HG03159 (cell line): Measurements from ENCODE around the gene ACTL7A.
"Not testable (repeated sequence)": the region's sequence is repeated elsewhere in the genome, so short reads cannot be mapped to it uniquely, and the experiment has no call there.

ENCODE experiments used
- ATAC-seq: cut with Tn5 transposase; IDR thresholded peaks from one replicate; pipeline ENCODE4 v1.9.1; 2021; ENCODE audit warnings: mild to moderate bottlenecking, moderate library complexity; ENCODE audit not compliant: unreplicated experiment

ACTL7A gene

GRCh38 chr9:108848296-108848695, 13.8 kb upstream of the ACTL7A start:
- not testable (repeated sequence) for ATAC-seq

DNA sequence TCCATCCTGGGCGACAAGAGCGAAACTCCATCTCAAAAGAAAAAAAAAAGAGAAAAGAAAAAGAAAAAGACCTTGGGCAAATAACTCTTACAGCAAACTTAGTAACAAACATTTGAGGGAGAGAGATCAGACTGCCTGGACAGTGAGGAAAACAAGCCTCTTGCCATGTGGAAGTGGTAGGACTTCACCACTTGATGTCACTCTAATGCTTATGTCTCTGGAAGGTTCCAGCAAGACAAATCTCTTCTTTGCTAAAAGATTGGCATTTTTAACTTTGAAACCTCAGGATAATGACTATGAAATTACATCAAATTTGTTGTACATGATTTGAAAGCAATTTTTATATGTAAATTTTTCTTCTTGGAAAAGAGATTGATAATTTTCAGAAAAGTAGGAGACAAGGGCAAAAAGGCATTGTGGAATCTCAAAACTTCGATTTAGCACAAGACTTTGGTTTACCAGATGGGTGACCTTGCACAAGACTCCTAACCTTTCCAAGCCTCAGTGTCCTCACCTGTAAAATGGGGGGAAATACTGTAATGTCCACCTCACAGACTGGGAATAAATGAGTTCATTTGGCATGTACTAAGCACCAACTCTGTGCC, 11.7 kb upstream of the ACTL7A start:
- no peak for ATAC-seq

DNA sequence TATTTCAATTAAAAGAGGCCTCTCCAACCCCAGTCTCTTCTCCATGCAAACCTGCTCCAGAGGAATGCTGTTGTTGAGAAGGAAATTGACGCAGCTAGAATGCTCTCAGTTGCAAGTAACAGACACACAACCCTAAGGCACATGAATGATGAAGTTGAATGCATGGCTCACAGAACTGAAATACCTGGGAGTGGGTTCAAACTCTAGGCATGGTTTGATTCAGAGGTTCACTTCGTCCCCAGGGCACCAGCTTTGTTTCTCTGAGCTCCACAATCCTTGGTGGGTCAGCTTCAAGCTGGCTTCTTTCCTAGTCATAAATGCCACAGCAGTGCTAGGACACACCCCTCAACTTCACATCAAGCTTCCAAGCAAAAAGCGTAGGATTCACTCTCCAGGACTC, 10.9 kb upstream of the ACTL7A start:
- ATAC-seq: no peak

- no peak for ATAC-seq
These were observed 10.0 kb upstream of the ACTL7A start for GRCh38 chr9:108852079-108852478.

DNA sequence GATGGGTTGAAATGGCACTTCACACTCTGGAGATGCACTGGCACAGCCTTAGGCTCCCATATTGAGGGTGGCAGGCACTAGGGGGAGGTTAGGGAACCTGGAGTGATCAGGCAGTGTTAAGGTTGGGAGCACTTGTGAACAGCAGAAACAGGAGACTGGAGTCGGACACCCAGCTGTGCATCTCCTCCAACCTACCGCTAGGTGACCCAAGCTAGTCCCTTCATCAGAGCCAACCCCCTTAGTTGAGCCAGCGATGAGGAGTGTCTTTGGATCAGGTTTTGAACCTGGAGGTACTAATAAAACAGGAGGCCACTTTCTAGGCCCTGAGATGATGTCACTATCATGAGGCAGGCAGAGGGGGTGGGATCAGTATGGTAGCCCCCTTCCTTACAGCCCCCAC, 8.0 kb upstream of the ACTL7A start:
- no peak for ATAC-seq

DNA sequence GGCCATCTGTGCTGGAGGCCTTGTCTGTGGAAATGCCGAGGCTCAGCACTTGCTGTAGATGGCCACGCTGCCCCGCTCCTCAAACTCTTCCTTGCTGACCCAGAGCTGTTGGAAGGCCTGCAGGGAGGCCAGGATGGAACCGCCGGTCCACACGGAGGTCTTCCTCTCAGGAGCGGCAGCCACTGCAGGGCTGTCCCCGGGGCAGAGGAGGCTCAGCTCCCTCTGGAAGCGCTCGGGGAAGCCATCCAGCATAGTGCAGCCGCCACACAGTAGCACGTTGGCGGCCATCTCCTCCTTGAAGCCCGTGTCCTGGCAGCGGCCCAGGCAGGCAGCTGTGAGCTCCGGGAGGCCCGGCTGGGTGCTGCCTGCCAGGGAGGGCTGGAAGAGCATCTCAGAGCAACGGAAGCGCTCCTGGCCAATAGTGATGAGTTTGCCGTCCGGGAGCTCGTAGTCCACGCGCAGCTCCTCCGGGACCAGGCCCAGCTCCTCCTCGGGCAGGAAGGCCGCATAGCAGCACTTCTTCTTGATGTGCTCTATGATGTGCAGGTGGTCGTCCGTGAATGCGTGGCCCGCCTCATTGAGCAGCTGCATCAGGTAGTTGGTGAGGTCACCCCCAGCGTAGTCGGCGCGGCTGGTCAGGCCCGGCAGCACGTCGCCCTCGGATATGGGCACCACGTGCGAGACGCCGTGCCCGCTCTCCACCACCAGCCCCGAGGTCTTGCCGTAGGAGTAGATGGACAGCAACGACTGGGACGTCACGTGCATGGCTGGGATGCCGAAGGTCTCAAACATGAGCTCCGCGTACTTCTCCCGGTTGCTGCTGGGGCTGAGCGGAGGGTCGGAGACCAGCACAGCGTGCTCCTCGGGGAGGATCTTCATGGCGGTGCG, 7.2 kb upstream of the ACTL7A start:
- no peak for ATAC-seq

DNA sequence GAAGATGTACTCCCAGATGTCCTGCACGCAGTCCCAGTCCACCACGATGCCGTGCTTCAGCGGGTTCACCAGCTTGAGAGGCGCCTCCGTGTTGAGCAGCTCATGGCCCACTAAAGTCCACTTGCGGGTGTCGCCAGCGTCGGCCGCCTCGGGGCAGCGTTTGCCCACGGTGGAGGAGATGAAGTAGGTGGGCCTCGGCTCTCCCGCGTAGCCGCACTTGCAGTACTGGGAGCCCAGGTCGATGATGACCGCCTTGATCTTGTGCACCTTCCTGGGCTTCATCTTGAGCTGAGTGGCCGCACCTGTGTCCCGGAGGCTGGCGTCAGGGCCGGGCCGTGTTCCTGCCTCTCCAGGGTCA, 6.6 kb upstream of the ACTL7A start:
- no peak for ATAC-seq

GRCh38 chr9:108855888-108856287, 6.2 kb upstream of the ACTL7A start, which contains the start of gene ACTL7B:
Gene ACTL7B, minus strand, starts transcription at chr9:108855986. Its CDS starts 56 bp downstream, at chr9:108855930.
- ATAC-seq: no peak

DNA sequence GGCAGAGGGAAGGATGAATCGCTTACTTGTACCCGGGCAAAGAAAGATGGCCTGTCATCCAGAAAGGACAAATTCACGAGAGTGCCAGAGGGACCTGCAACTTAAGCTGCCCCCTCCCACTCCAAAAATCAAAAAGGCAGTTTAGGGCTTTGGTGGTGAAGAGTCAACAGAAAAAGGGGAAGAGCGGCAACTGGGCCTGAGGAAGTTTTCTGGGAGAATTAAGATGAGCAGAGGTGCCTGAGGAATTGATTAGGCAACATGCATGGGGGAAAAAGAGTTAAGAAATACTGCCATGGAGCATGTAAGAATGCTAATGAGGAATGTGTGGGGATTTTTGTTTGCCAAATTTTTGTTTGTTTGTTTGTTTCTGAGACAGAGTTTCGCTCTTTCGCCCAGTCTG, 4.5 kb upstream of the ACTL7A start:
- no peak for ATAC-seq

DNA sequence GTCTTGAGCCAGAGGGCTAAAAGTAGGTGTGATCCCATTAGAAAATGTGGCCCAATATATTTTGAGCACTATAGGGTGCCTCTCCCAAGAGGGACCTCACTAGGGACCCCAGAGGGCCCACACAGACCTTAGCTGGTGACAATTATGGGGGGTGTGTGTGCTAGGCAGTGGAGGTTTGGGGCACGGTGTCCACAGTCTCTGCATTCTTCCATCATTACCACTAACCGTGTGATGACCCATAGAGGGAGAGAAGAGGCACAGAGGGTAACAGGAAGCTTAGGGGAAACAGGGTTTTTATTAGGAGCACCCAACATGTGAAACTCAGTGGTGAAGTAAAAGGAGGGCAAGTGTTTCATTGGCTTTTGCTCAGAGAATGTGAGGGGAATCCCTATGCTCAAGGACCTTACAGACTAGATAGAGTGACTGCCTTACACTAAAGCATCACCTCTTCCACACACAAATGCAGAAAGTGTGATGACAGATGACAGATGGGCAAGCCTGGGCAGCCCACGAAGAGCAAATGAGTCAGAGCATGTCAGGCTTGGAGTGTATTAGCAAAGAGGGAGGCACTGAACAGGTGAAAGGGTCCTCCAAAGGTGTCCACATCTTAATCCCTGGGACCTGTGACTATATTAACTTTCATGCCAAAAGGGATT, 2.5 kb upstream of the ACTL7A start:
- no peak for ATAC-seq

GRCh38 chr9:108860354-108860753, 1.7 kb upstream of the ACTL7A start:
- no peak for ATAC-seq

DNA sequence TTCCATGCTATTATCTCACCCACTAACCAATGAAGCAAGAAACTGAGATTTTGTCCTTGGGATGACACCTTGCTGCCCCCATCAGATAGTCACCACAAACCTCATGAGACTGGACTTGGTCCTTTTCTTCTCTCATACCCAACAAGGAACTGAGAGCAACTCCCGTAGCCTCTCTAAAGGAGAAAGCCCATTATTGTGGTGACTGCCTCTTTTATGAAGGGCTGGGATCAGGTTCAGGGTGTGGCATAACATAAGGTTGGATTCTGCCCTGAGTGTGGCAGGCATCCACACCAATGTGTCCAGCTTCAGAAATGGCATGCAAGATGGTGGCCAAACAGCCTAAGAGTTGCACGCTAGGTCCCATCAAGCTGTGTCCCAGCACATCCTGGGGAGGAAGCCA, 1.3 kb upstream of the ACTL7A start:
- ATAC-seq: no peak

DNA sequence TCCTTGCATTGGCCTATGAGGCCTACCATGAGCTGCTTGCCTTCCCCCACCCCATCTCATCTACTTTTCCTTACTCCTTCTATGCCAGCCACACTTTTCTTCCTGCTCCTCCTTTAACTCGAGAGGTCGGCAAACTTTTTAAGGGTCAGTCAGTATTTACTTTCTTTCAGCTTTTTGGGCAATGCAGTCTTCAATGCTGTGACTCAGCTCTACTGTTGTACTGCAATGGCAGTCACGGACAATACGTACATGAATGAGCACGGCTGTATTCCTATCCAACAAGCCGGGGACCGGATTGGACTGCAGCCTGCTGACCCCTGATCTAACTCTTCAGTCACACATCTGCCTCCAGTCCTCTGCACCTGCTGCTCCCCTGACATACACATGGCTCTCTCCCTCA, 602 bp upstream of the ACTL7A start:
- no peak for ATAC-seq

DNA sequence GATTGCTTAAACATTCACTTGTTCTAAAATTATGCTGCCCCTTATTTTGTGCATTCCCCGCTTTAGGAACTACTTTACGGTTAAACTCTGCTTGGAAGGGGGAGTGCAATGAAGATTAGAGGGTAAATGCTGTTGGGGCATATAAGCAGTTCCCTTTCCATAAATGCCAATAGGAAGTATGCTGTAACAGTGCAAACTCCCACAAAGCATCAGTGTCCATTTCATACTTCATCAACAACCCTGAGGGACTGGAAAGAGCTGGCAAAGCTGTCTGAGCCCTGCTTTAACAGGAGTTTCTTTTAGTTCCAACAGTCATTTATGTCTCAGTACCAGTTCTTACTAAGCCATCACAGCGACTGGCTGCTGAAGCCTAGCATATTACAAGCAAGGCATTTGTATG, 1.8 kb downstream of the ACTL7A start:
- ATAC-seq: no peak

DNA sequence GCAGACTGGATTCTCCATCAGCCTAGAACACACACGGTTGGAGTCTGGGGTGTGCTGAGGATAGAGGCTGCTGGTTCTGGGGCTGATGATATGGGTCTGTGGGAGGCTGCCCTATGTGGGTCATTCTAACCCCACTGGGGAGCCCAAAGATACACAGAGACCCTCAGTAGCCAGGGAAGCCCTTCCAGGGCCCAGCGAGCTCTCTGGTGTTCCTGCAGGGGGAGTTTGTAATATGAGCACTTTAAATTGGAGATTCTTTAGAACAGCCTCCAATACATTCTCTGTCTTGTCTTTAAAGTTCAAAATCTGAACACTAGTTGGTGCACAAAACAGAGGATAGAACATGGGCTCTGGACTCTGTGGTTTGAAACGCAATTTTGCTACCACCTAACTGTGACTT, 2.4 kb downstream of the ACTL7A start:
- no peak for ATAC-seq

- no peak for ATAC-seq
These were observed 3.0 kb downstream of the ACTL7A start for GRCh38 chr9:108865037-108865436.

DNA sequence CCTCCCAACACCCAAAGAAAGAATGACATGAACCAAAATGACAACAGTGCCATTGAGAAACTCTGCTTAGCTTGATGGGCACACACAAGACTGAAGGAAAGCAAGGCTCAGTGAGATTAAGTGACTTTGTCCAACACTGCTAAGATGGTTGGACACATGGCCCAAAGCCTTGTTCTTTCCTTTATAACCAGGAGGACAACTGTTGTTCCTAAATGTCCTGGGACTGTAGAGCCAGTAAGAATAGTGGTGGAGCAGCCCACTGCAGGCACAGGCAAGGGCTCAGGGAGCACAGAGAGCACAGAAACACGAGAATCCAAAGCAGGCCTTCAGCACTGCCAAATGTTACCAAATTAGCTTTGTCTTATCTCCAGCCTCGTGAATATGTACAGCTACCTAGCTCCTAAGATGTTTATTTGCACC, 3.9 kb downstream of the ACTL7A start:
- no peak for ATAC-seq

DNA sequence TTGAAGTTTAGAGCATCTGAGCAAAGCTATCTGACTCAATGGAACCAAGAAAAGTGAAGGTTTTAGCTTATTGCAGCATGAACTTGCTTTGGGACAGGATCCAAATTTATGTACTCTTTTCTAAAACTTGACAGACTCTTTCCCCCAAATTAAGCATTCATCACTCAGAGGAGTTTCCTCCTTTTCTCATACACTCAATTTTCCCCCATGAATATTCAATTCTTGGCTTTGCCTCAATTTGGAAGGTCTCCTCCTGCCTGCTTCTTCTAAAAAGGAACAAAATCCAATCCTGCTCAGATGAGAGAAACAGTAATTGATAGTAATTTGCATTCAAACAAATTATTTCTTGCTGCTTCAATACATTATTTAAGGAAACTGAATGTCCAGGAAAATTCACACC, 5.0 kb downstream of the ACTL7A start:
- ATAC-seq: no peak

- no peak for ATAC-seq
These were observed 5.8 kb downstream of the ACTL7A start for GRCh38 chr9:108867829-108868228.

DNA sequence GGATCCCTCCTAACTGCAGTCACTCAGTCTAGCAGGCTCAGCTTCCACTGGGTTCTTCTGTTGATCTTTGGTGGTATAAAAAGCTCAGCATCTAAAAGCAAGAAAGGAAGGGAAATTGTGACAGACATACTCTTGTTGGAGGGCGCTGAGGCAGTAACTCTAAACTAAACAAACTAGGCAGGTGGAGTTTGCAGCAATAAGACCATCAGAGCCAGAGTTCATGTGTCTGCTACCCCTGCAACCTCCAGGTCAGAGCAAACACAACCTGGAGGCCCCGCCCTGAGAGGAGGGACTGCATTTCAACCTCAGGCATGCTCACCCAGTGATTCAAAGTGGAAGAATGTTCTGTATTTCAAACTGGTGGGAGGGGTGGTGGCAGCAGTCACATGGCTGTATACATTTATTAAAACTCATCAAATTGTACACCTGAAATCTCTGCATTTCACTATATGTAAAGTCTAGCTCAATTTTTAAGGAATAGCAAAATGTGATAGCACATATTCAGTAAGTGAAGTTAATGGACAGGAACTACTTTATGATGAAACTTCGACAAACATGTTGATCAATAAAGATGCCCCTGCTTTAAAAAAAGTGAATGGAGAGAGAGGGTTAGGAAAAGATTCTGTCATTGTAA, 7.1 kb downstream of the ACTL7A start:
- ATAC-seq: no peak

DNA sequence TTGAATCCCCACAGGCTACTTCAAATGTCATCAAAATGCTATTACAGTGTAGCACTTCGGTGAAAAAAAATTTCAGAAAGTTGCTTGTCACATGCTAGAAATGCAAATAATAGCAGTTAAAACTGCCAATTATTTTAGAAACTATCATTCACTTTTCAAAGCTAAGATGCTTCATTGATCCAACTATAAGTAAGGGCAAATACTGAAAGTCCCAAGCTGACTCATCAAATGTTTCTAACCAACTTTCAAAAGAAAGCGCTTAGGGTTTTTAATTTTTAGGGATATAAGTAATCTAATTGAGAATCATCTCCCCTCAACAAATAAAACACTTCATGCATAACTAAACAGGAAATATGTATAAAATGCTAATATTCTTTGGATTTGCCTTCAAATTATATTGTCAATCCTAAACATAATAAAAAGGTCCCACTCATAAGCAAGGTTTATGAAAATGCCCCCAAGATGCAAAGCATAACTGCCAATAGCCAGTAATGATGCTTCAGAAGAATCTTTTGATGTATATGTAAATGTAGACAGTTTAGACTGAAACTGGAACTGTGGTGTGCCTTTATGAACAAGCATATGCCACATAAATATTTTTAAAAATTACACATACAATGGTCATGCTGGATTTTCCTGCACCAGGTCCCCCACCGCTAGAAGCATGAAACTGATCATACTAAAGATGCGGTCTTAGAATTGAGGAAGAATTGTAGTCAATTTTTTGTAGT, 12.2 kb downstream of the ACTL7A start:
- no peak for ATAC-seq
